Mesenchymal stem cell (in vitro differentiated cells and primary cell): ENCODE data around the gene ADAM8.
A peak's percentile ranks its signal among the peaks of the same experiment; 100 is the strongest.

ENCODE experiments used
- DNase-seq: peaks from one replicate; pipeline ENCODE4 v3.0.0-alpha.2; 2013
- H2AFZ ChIP-seq: one replicate; pipeline ENCODE4 v1.6.1; 2013; ENCODE audit warnings: low read depth, mild to moderate bottlenecking, control low read depth, inconsistent platforms, low read length, moderate library complexity
- H2AK5ac ChIP-seq: 2 replicates; pipeline ENCODE4 v1.6.1; 2013; ENCODE audit warnings: low read length, moderate library complexity, mild to moderate bottlenecking, inconsistent platforms; ENCODE audit not compliant: severe bottlenecking
- H2BK120ac ChIP-seq: one replicate; pipeline ENCODE4 v1.6.1; 2013; ENCODE audit warnings: low read depth, mild to moderate bottlenecking, inconsistent platforms, low read length, moderate library complexity
- H2BK12ac ChIP-seq, 2 experiments: one replicate each; pipeline ENCODE4 v1.6.1; 2013; ENCODE audit warnings: inconsistent platforms in 2 of 2, low read length in 2 of 2, mild to moderate bottlenecking in 2 of 2, moderate library complexity in 2 of 2, control low read depth in 1 of 2
- H2BK15ac ChIP-seq: one replicate; pipeline ENCODE4 v1.6.1; 2013; ENCODE audit warnings: mild to moderate bottlenecking, low read depth, inconsistent platforms; ENCODE audit not compliant: poor library complexity, severe bottlenecking
- H2BK5ac ChIP-seq: 2 replicates; pipeline ENCODE4 v1.6.1; 2013; ENCODE audit warnings: low read depth, mild to moderate bottlenecking, low read length, control low read depth, inconsistent platforms; ENCODE audit not compliant: poor library complexity, severe bottlenecking
- H3K14ac ChIP-seq, 2 experiments: one replicate each; pipeline ENCODE4 v1.6.1; 2013; ENCODE audit warnings: inconsistent platforms in 2 of 2, low read length in 2 of 2, control low read depth in 1 of 2, mild to moderate bottlenecking in 1 of 2, moderate library complexity in 1 of 2
- H3K18ac ChIP-seq, 2 experiments: one replicate each; pipeline ENCODE4 v1.6.1; 2013; ENCODE audit warnings: inconsistent platforms in 2 of 2, low read length in 2 of 2, control low read depth in 1 of 2, low read depth in 1 of 2, mild to moderate bottlenecking in 1 of 2
- H3K23ac ChIP-seq, 2 experiments: one replicate each; pipeline ENCODE4 v1.6.1; 2013; ENCODE audit warnings: inconsistent platforms in 2 of 2, low read length in 2 of 2, mild to moderate bottlenecking in 2 of 2, moderate library complexity in 2 of 2, control low read depth in 1 of 2
- H3K27ac ChIP-seq: 2 replicates; pipeline ENCODE4 v1.5.1; 2013; ENCODE audit warnings: mild to moderate bottlenecking, moderate library complexity, low read length, control low read depth, inconsistent platforms; ENCODE audit not compliant: poor library complexity, severe bottlenecking
- H3K27me3 ChIP-seq, 2 experiments: 2 replicates each; pipeline versions ENCODE4 v1.6.1 to v1.7.0; 2013; ENCODE audit warnings: low read length in 2 of 2, mild to moderate bottlenecking in 2 of 2, moderate library complexity in 2 of 2, control low read depth in 1 of 2, inconsistent platforms in 1 of 2; ENCODE audit not compliant: control insufficient read depth in 1 of 2, insufficient read depth in 1 of 2
- H3K36me3 ChIP-seq, 2 experiments: 2 replicates each; pipeline versions ENCODE4 v1.6.1 to v1.7.0; 2013; ENCODE audit warnings: low read length in 2 of 2, control low read depth in 1 of 2, inconsistent platforms in 1 of 2, low read depth in 1 of 2, mild to moderate bottlenecking in 1 of 2; ENCODE audit not compliant: insufficient read depth in 2 of 2, control insufficient read depth in 1 of 2
- H3K4ac ChIP-seq, 2 experiments: one replicate each; pipeline ENCODE4 v1.6.1; 2013; ENCODE audit warnings: inconsistent platforms in 2 of 2, low read length in 2 of 2, mild to moderate bottlenecking in 2 of 2, moderate library complexity in 2 of 2, control low read depth in 1 of 2, low read depth in 1 of 2
- H3K4me1 ChIP-seq: 2 replicates; pipeline ENCODE4 v1.6.1; 2013; ENCODE audit warnings: low read depth, low read length, control low read depth; ENCODE audit not compliant: control insufficient read depth, insufficient read depth
- H3K4me2 ChIP-seq: 2 replicates; pipeline ENCODE4 v1.6.1; 2013; ENCODE audit warnings: low read length, mild to moderate bottlenecking, inconsistent platforms; ENCODE audit not compliant: poor library complexity, severe bottlenecking
- H3K4me3 ChIP-seq, 2 experiments: 2 replicates each; pipeline versions ENCODE4 v1.5.1 to v1.7.0; 2013; ENCODE audit warnings: low read length in 2 of 2, mild to moderate bottlenecking in 2 of 2, control low read depth in 1 of 2, low read depth in 1 of 2; ENCODE audit not compliant: insufficient read depth in 1 of 2
- H3K79me1 ChIP-seq: replicated peaks from 2 replicates; pipeline ENCODE4 v1.6.1; 2013; ENCODE audit warnings: mild to moderate bottlenecking, control low read depth, low read length, inconsistent platforms; ENCODE audit not compliant: poor library complexity, severe bottlenecking
- H3K9ac ChIP-seq: 2 replicates; pipeline ENCODE4 v1.7.0; 2013; ENCODE audit warnings: mild to moderate bottlenecking, low read length, moderate library complexity
- H3K9me3 ChIP-seq: 2 replicates; pipeline ENCODE4 v1.7.0; 2013; ENCODE audit warnings: mild to moderate bottlenecking, low read length; ENCODE audit not compliant: control insufficient read depth
- H4K8ac ChIP-seq: one replicate; pipeline ENCODE4 v1.6.1; 2013; ENCODE audit warnings: inconsistent platforms, mild to moderate bottlenecking, low read length, moderate library complexity
- H4K91ac ChIP-seq: one replicate; pipeline ENCODE4 v1.6.1; 2013; ENCODE audit warnings: mild to moderate bottlenecking, low read length, inconsistent platforms
- WGBS: methylation state at CpG from one replicate; pipeline ENCODE4 v1.1.7; 2013; ENCODE audit warnings: mixed read lengths; 5-methylcytosine and 5-hydroxymethylcytosine counted together

ADAM8 gene

DNA sequence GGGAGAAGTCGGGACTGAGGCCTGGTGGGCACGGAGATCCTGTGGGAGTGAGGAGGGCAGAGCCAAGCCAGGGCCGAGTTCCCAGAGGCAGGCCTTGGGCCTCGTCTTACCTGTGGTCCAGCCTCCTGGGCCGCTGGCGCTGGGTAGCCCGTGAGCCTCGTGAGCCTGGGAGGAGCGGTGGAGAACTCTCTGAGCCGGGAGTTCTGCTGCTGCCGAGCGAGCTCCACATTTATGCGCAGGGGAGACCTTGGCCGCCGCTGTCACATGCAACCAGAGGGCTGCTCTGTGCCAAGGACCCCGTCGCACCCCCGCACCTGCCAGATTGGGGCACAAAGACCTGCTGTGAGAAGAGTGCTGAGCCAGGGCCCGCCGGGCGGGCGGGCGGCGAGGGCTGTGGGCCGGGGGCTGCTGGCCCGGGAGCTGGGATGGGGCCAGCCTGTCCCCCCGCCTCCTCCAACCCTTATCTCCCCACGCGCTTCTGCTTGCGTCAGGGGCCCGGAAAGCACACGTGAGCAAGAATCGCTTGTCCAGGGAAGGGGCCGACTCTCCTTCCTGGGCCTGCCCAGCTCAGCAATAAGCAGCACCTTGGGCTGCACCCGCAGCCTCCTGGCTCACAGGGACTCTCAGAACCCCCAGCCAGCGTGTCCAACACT lies 28.9 kb downstream of the ADAM8 start:
- peaks cover 3% of the 10 kb centered on the region for H3K4me1 ChIP-seq
- H4K91ac ChIP-seq, result no peak overlapping the region
- H3K4me2 ChIP-seq, result no peak overlapping the region
- no peaks in the 10 kb centered on the region for H3K9me3 ChIP-seq
- no peak overlapping the region for H3K27ac ChIP-seq
- H4K8ac ChIP-seq, result no peak overlapping the region
- H3K14ac ChIP-seq, result no peak overlapping the region
- no peak overlapping the region for H3K23ac ChIP-seq
- no peak overlapping the region for H2BK12ac ChIP-seq
- no peak overlapping the region for H2AK5ac ChIP-seq
- no peak overlapping the region for H3K18ac ChIP-seq
- no peak overlapping the region for H2AFZ ChIP-seq
- no peaks in the 10 kb centered on the region for H3K79me1 ChIP-seq
- H3K9ac ChIP-seq, result no peak overlapping the region
- no peak overlapping the region for H2BK5ac ChIP-seq
- H3K4me3 ChIP-seq, result no peak overlapping the region
- H3K4ac ChIP-seq, result no peak overlapping the region
- 84% methylated on average over 35 of the region's 36 CpGs for WGBS
- no peak overlapping the region for H2BK15ac ChIP-seq
- no peak for DNase-seq
- H3K36me3 ChIP-seq, result no peaks in the 10 kb centered on the region
- H3K27me3 ChIP-seq, result peaks cover 9 to 72% of the 10 kb centered on the region in 2 experiments
- no peak overlapping the region for H2BK120ac ChIP-seq

DNA sequence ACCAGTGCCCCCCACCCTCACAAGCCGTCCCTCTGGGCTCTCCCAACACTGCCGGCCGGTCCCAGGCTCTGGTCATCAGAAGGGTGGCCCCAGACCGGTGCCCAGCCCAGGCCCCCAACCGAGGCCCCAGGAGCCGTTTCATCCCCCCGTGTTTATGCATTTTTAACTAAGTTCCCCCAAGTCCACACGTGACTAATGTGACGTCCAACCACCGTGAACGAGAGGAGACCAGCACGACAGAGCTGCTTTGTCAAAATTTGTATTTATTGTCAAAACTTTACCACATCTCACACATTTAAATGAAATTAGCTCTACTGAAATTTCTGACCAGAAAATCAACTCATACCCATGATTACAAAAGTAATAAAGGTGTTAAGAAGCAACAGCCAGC lies 30.4 kb downstream of the ADAM8 start:
- 87% methylated on average over 12 of the region's 12 CpGs for WGBS
- no peaks in the 10 kb centered on the region for H3K79me1 ChIP-seq
- H3K36me3 ChIP-seq, result no peaks in the 10 kb centered on the region
- H3K23ac ChIP-seq, result no peak overlapping the region
- H2BK15ac ChIP-seq, result no peak overlapping the region
- no peak overlapping the region for H3K4ac ChIP-seq
- H3K4me1 ChIP-seq, result peaks cover 1% of the 10 kb centered on the region
- no peak overlapping the region for H2AFZ ChIP-seq
- no peak overlapping the region for H4K91ac ChIP-seq
- H2BK5ac ChIP-seq, result no peak overlapping the region
- no peak overlapping the region for H2BK120ac ChIP-seq
- no peak overlapping the region for H3K4me3 ChIP-seq
- no peak overlapping the region for H2BK12ac ChIP-seq
- no peak for DNase-seq
- no peak overlapping the region for H3K14ac ChIP-seq
- no peak overlapping the region for H2AK5ac ChIP-seq
- H3K27me3 ChIP-seq, result peaks cover 22 to 85% of the 10 kb centered on the region in 2 experiments
- H3K18ac ChIP-seq, result no peak overlapping the region
- H3K27ac ChIP-seq, result no peak overlapping the region
- H3K4me2 ChIP-seq, result no peak overlapping the region
- no peak overlapping the region for H3K9ac ChIP-seq
- H4K8ac ChIP-seq, result no peak overlapping the region
- no peaks in the 10 kb centered on the region for H3K9me3 ChIP-seq

DNA sequence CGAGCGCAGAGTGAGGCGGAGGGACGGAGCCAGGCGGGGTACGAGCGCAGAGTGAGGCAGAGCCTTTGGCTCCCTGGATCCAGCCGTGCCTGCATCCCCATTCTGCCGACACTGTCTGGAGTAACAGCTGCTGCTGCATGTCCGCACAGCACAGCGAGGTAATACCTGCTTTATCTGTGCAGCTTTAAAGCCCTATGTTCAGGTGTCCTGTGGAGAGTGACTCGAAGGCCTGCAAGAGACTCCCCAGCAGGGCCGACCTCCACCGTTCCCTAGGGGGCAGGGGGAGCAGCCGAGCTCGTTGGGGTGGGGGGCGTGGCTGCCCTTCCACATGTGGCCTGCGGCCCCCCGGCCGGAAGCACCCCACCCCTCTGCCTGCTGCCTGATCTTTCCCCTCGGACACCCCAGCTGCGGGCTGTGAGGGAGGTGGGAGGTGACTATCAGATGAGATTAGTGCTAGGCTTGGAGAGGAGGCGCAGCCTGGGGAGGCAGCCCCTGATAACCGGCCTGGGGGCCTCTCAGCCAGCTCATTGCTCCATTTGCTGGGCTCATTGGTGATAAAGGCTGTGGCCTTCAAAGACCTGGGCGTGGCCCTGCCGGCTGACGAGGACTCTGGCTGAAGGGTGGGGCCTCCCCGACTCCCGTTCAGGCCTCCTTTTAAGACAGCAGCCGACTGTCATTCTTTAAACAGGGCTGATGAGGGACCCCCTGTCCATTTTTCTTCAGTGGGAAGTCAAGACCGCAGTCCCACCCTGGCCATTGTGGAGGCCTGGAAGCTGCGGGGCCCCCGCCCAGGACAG lies 31.0 kb downstream of the ADAM8 start:
- Histone ChIP-seq H2BK120ac (no peak overlapping the region), H2AFZ (no peak overlapping the region), H3K14ac (peak overlapping the region in 1 of 2 experiments; percentile 9), H3K79me1 (no peaks in the 10 kb centered on the region), H3K36me3 (no peaks in the 10 kb centered on the region), H3K4me3 (no peak overlapping the region), H3K9ac (no peak overlapping the region), H2BK5ac (no peak overlapping the region), H2AK5ac (no peak overlapping the region), H3K27me3 (peaks cover 27 to 89% of the 10 kb centered on the region in 2 experiments), H3K4ac (no peak overlapping the region), H3K23ac (no peak overlapping the region), H3K9me3 (no peaks in the 10 kb centered on the region), H2BK12ac (no peak overlapping the region), H3K18ac (no peak overlapping the region), H3K27ac (no peak overlapping the region), H3K4me1 (peaks cover 1% of the 10 kb centered on the region), H4K91ac (no peak overlapping the region), H4K8ac (no peak overlapping the region), H3K4me2 (no peak overlapping the region), H2BK15ac (no peak overlapping the region)
- 64% methylated on average over 31 of the region's 33 CpGs for WGBS
- DNase-seq, result no peak

DNA sequence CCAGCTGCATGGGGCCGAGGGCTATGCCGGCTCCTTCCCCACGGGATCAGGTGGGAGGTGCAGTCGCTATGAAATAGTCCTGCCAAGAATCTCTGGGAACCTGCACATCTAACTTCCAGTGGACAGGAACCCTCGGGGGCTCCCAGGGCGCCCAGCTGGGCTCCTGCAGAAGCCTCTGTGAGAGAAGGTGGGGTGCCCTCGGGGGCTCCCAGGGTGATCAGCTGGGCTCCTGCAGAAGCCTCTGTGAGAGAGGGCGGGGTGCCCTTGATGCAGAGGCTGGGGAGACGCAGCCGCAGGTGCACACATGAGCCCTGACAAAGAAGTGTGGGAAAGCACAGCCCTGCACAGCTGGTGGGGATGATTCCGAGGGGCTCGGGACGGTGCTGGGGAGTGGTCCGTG lies 33.1 kb downstream of the ADAM8 start:
- H3K9ac ChIP-seq, result no peak overlapping the region
- H3K4me2 ChIP-seq, result no peak overlapping the region
- no peak for DNase-seq
- no peak overlapping the region for H4K91ac ChIP-seq
- no peak overlapping the region for H3K27ac ChIP-seq
- no peaks in the 10 kb centered on the region for H3K9me3 ChIP-seq
- H4K8ac ChIP-seq, result no peak overlapping the region
- no peak overlapping the region for H2BK12ac ChIP-seq
- H3K14ac ChIP-seq, result no peak overlapping the region
- H2BK15ac ChIP-seq, result no peak overlapping the region
- no peak overlapping the region for H2AK5ac ChIP-seq
- no peak overlapping the region for H2BK120ac ChIP-seq
- no peak overlapping the region for H3K23ac ChIP-seq
- WGBS, result 75% methylated on average over 14 of the region's 14 CpGs
- no peaks in the 10 kb centered on the region for H3K79me1 ChIP-seq
- no peak overlapping the region for H2AFZ ChIP-seq
- H3K4me1 ChIP-seq, result peaks cover 1% of the 10 kb centered on the region
- H3K18ac ChIP-seq, result no peak overlapping the region
- no peak overlapping the region for H3K4ac ChIP-seq
- H3K27me3 ChIP-seq, result peaks cover 36 to 81% of the 10 kb centered on the region in 2 experiments
- no peak overlapping the region for H3K4me3 ChIP-seq
- no peaks in the 10 kb centered on the region for H3K36me3 ChIP-seq
- H2BK5ac ChIP-seq, result no peak overlapping the region
